ENCODE measurements around the gene CRYL1.

Gene CRYL1

GRCh38 chr13:20362484-20363041 is 163.1 kb downstream of the CRYL1 start:
- no peak for DNase-seq

GRCh38 chr13:20360835-20361412 is 164.7 kb downstream of the CRYL1 start:
- no peak for DNase-seq

DNA sequence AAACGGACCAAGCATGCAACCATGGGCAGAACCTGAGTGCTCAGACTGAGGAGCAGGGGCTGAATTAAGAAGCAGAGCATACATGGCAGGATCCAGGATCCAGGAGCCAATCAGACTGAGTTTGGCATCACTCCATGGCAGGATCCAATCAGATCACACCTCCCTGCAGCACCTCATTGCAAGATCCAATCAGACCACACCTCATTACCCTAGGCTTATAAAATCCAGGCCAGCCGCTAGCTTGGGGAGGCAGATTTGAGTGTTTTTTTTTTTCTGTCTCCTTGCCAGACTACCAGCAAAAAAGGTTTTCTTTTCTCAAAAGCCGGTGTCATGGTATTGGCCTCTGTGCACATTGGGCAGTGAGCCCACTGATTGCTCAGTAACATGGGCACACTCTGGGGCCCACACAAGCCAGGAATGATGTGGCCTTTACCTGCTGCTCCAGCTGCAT is 165.6 kb downstream of the CRYL1 start:
- no peak for DNase-seq

GRCh38 chr13:20359335-20359734 is 166.3 kb downstream of the CRYL1 start:
- DNase-seq = no peak

GRCh38 chr13:20358022-20358421 is 167.6 kb downstream of the CRYL1 start:
- DNase-seq = no peak

DNA sequence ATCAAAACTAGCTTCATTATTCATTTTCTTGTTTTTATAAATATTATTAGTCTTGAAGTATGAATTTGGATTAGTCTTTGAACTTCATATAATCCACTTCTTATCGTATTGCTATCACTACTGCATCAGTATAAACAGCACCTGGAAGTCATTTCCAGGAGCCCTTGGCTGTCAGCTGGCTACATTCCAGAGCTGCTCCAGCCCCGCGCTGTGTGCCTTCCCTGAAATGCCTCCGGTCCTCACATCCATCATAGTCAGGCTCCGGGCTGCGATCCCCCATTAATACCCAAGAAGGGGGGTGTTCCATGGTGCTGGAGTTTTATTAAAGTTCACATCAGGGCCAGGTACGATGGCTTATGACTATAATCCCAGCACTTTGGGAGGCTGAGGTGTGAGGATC is 169.2 kb downstream of the CRYL1 start:
- no peak for DNase-seq

DNA sequence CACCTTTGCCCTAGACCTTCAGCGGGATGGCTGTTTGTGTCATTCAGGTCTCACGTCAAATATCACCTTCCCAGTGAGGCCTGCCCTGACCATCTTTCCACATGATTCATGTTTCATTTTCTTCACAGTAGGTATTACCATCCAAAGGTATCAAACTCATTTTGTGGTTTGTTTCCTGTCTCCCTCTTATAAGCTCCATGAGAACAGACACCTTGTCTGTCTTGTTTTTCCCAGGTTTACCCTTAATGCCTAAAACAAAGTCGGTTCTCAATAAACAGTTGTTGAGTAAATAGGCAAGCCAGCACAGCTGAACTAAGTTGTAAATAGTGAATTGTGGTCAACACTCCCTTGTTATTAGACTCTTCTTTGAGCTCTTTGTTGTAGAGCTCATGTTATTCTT is 170.9 kb downstream of the CRYL1 start:
- DNase-seq = no peak

- DNase-seq = no peak
Measured at GRCh38 chr13:20353973-20354372, 171.7 kb downstream of the CRYL1 start.
